Measurements from ENCODE around the gene VTI1A. TPM values are rescaled to one million over a fixed set of nuclear protein-coding genes. Genes with fewer than 3 reads are reported as not detected.

VTI1A gene
- total RNA-seq, 1 experiment from 2014 or later, result 28.6 TPM

- H3K36me3 Mint-ChIP-seq (ENCODE audit: insufficient read depth, unreplicated experiment), result no peaks in the 10 kb centered on the region
- H3K4me1 Mint-ChIP-seq (ENCODE audit: low read depth, unreplicated experiment), result peaks cover 9% of the 10 kb centered on the region
- no peaks in the 10 kb centered on the region for H3K27me3 Mint-ChIP-seq (ENCODE audit: unreplicated experiment)
- no peak for DNase-seq
- no peak overlapping the region for H3K27ac Mint-ChIP-seq (ENCODE audit: unreplicated experiment)
- CTCF ChIA-PET, result no interaction called here
- no peak for TF ChIP-seq CTCF (IDR thresholded peaks at IDR 0.05; ENCODE audit: unreplicated experiment)
- H3K4me3 Mint-ChIP-seq (ENCODE audit: low read depth, unreplicated experiment), result no peak overlapping the region
- no TSS peak for BruUV-seq (replicated peaks)
- peaks cover 4% of the 10 kb centered on the region for H3K9me3 Mint-ChIP-seq (ENCODE audit: low read depth, unreplicated experiment)
- intact Hi-C loops (cut with micrococcal nuclease; ENCODE audit: unreplicated experiment), result no loop called here
These were observed 347.2 kb downstream of the VTI1A start for GRCh38 chr10:112794201-112794600.

GRCh38 chr10:112795067-112795466 lies 348.1 kb downstream of the VTI1A start:
- CTCF ChIA-PET, result no interaction called here
- BruUV-seq (replicated peaks), result no TSS peak
- Mint-ChIP-seq H3K9me3 (ENCODE audit: low read depth, unreplicated experiment) (no peaks in the 10 kb centered on the region), H3K4me3 (ENCODE audit: low read depth, unreplicated experiment) (no peak overlapping the region), H3K4me1 (ENCODE audit: low read depth, unreplicated experiment) (peaks cover 17% of the 10 kb centered on the region), H3K27ac (ENCODE audit: unreplicated experiment) (no peak overlapping the region), H3K36me3 (ENCODE audit: insufficient read depth, unreplicated experiment) (peaks cover 4% of the 10 kb centered on the region), H3K27me3 (ENCODE audit: unreplicated experiment) (no peaks in the 10 kb centered on the region)
- no peak for TF ChIP-seq CTCF (IDR thresholded peaks at IDR 0.05; ENCODE audit: unreplicated experiment)
- no peak for DNase-seq
- intact Hi-C loops (cut with micrococcal nuclease; ENCODE audit: unreplicated experiment), result no loop called here

GRCh38 chr10:112797197-112797596 lies 350.2 kb downstream of the VTI1A start:
- intact Hi-C loops (cut with micrococcal nuclease; ENCODE audit: unreplicated experiment), result no loop called here
- Mint-ChIP-seq H3K27ac (ENCODE audit: unreplicated experiment) (no peak overlapping the region), H3K9me3 (ENCODE audit: low read depth, unreplicated experiment) (no peaks in the 10 kb centered on the region), H3K36me3 (ENCODE audit: insufficient read depth, unreplicated experiment) (peaks cover 4% of the 10 kb centered on the region), H3K27me3 (ENCODE audit: unreplicated experiment) (no peaks in the 10 kb centered on the region), H3K4me1 (ENCODE audit: low read depth, unreplicated experiment) (peaks cover 39% of the 10 kb centered on the region), H3K4me3 (ENCODE audit: low read depth, unreplicated experiment) (no peak overlapping the region)
- CTCF ChIA-PET, result no interaction called here
- no peak for TF ChIP-seq CTCF (IDR thresholded peaks at IDR 0.05; ENCODE audit: unreplicated experiment)
- BruUV-seq (replicated peaks), result no TSS peak
- no peak for DNase-seq

GRCh38 chr10:112797855-112798254 lies 350.8 kb downstream of the VTI1A start:
- H3K27ac Mint-ChIP-seq (ENCODE audit: unreplicated experiment), result no peak overlapping the region
- H3K4me3 Mint-ChIP-seq (ENCODE audit: low read depth, unreplicated experiment), result no peak overlapping the region
- CTCF ChIA-PET, result no interaction called here
- no peak for TF ChIP-seq CTCF (IDR thresholded peaks at IDR 0.05; ENCODE audit: unreplicated experiment)
- H3K27me3 Mint-ChIP-seq (ENCODE audit: unreplicated experiment), result no peaks in the 10 kb centered on the region
- peaks cover 4% of the 10 kb centered on the region for H3K36me3 Mint-ChIP-seq (ENCODE audit: insufficient read depth, unreplicated experiment)
- H3K4me1 Mint-ChIP-seq (ENCODE audit: low read depth, unreplicated experiment), result peaks cover 42% of the 10 kb centered on the region
- no peaks in the 10 kb centered on the region for H3K9me3 Mint-ChIP-seq (ENCODE audit: low read depth, unreplicated experiment)
- BruUV-seq (replicated peaks), result no TSS peak
- DNase-seq, result no peak
- intact Hi-C loops (cut with micrococcal nuclease; ENCODE audit: unreplicated experiment), result no loop called here

GRCh38 chr10:112799038-112799437 lies 352.0 kb downstream of the VTI1A start:
- no TSS peak for BruUV-seq (replicated peaks)
- Mint-ChIP-seq H3K4me1 (ENCODE audit: low read depth, unreplicated experiment) (peaks cover 45% of the 10 kb centered on the region), H3K27me3 (ENCODE audit: unreplicated experiment) (no peaks in the 10 kb centered on the region), H3K9me3 (ENCODE audit: low read depth, unreplicated experiment) (no peaks in the 10 kb centered on the region), H3K4me3 (ENCODE audit: low read depth, unreplicated experiment) (no peak overlapping the region), H3K27ac (ENCODE audit: unreplicated experiment) (no peak overlapping the region), H3K36me3 (ENCODE audit: insufficient read depth, unreplicated experiment) (peaks cover 4% of the 10 kb centered on the region)
- no peak for TF ChIP-seq CTCF (IDR thresholded peaks at IDR 0.05; ENCODE audit: unreplicated experiment)
- DNase-seq, result no peak
- intact Hi-C loops (cut with micrococcal nuclease; ENCODE audit: unreplicated experiment), result no loop called here
- CTCF ChIA-PET, result no interaction called here

All from Calu3 (cell line).